DMS 273 treated with DMSO at 0.1 percent for 48 hours (cell line): ENCODE measurements around the gene CORO1C.

Experiments used
- DNase-seq: peaks from one replicate; lab custom pipeline; 2025; lab: John Stamatoyannopoulos, UW

CORO1C gene

GRCh38 chr12:108696111-108696995, 35.0 kb downstream of the CORO1C start:
- no peak for DNase-seq

GRCh38 chr12:108694812-108695278, 36.5 kb downstream of the CORO1C start:
- DNase-seq, result no peak

GRCh38 chr12:108693751-108694150, 37.6 kb downstream of the CORO1C start:
- DNase-seq, result no peak

GRCh38 chr12:108693186-108693730, 38.1 kb downstream of the CORO1C start:
- no peak for DNase-seq

GRCh38 chr12:108691998-108692808, 39.1 kb downstream of the CORO1C start:
- DNase-seq, result no peak

- peak; percentile 88 for DNase-seq
Observed at GRCh38 chr12:108691175-108691997, 39.9 kb downstream of the CORO1C start.

- no peak for DNase-seq
Observed at GRCh38 chr12:108690542-108691174, 40.7 kb downstream of the CORO1C start.

- no peak for DNase-seq
Observed at GRCh38 chr12:108690191-108690518, 41.2 kb downstream of the CORO1C start.

GRCh38 chr12:108689314-108690190, 41.8 kb downstream of the CORO1C start:
- no peak for DNase-seq

GRCh38 chr12:108686780-108687179, 44.5 kb downstream of the CORO1C start:
- DNase-seq, result no peak

GRCh38 chr12:108685469-108686260, 45.7 kb downstream of the CORO1C start:
- no peak for DNase-seq

- DNase-seq, result no peak
Observed at GRCh38 chr12:108683906-108684556, 47.3 kb downstream of the CORO1C start.

GRCh38 chr12:108681317-108681716, 50.0 kb downstream of the CORO1C start:
- DNase-seq, result no peak

- DNase-seq, result no peak
Observed at GRCh38 chr12:108679106-108679681, 52.1 kb downstream of the CORO1C start.

- no peak for DNase-seq
Observed at GRCh38 chr12:108678104-108678730, 53.1 kb downstream of the CORO1C start.

- no peak for DNase-seq
Observed at GRCh38 chr12:108677381-108677780, 53.9 kb downstream of the CORO1C start.

- DNase-seq, result no peak
Observed at GRCh38 chr12:108676707-108677106, 54.6 kb downstream of the CORO1C start.

- no peak for DNase-seq
Observed at GRCh38 chr12:108675792-108676191, 55.5 kb downstream of the CORO1C start.
